Trophoblast cell (in vitro differentiated cells and primary cell): ENCODE data around the gene GALNT18.

Source experiments
- DNase-seq, 2 donors: peaks; one replicate each; pipeline ENCODE4 v3.0.0-alpha.2; 2016
- H2AFZ ChIP-seq: 2 replicates; pipeline ENCODE4 v1.6.1; 2013; ENCODE audit warnings: low read length, moderate library complexity, mild to moderate bottlenecking; ENCODE audit not compliant: insufficient read depth, poor library complexity
- H2AK5ac ChIP-seq: 2 replicates; pipeline ENCODE4 v1.6.1; 2013; ENCODE audit warnings: mild to moderate bottlenecking, low read length
- H2BK120ac ChIP-seq: 2 replicates; pipeline ENCODE4 v1.6.1; 2013; ENCODE audit warnings: low read length, mild to moderate bottlenecking, moderate library complexity; ENCODE audit not compliant: insufficient read depth, poor library complexity
- H2BK12ac ChIP-seq: 2 replicates; pipeline ENCODE4 v1.6.1; 2013; ENCODE audit warnings: mild to moderate bottlenecking, low read length, moderate library complexity
- H2BK5ac ChIP-seq: 2 replicates; pipeline ENCODE4 v1.6.1; 2013; ENCODE audit warnings: low read length, low read depth, moderate library complexity, mild to moderate bottlenecking; ENCODE audit not compliant: poor library complexity
- H3K14ac ChIP-seq: 2 replicates; pipeline ENCODE4 v1.6.1; 2013; ENCODE audit warnings: mild to moderate bottlenecking, low read length
- H3K18ac ChIP-seq: 2 replicates; pipeline ENCODE4 v1.6.1; 2013; ENCODE audit warnings: mild to moderate bottlenecking, low read length
- H3K23ac ChIP-seq: 2 replicates; pipeline ENCODE4 v1.6.1; 2013; ENCODE audit warnings: low read length
- H3K27ac ChIP-seq: 2 replicates; pipeline ENCODE4 v1.5.1; 2013; ENCODE audit warnings: low read depth, mild to moderate bottlenecking, inconsistent platforms, low read length, moderate library complexity
- H3K27me3 ChIP-seq: 2 replicates; pipeline ENCODE4 v1.6.1; 2013; ENCODE audit warnings: inconsistent platforms, mild to moderate bottlenecking, low read length, moderate library complexity; ENCODE audit not compliant: insufficient read depth
- H3K36me3 ChIP-seq, 2 experiments: 1 replicate in 1 of 2; 2 replicates in 1 of 2; pipeline ENCODE4 v1.6.1; 2013; ENCODE audit warnings: low read length in 2 of 2, mild to moderate bottlenecking in 2 of 2, moderate library complexity in 1 of 2; ENCODE audit not compliant: insufficient read depth in 2 of 2, control insufficient read depth in 1 of 2
- H3K4ac ChIP-seq: 2 replicates; pipeline ENCODE4 v1.6.1; 2013; ENCODE audit warnings: low read depth, mild to moderate bottlenecking, low read length, moderate library complexity
- H3K4me1 ChIP-seq, 2 experiments: 1 replicate in 1 of 2; 2 replicates in 1 of 2; pipeline ENCODE4 v1.6.1; 2013; ENCODE audit warnings: low read length in 2 of 2, mild to moderate bottlenecking in 2 of 2, moderate library complexity in 1 of 2; ENCODE audit not compliant: insufficient read depth in 2 of 2, control insufficient read depth in 1 of 2
- H3K4me2 ChIP-seq: 2 replicates; pipeline ENCODE4 v1.6.1; 2013; ENCODE audit warnings: inconsistent platforms, mild to moderate bottlenecking, low read length, moderate library complexity
- H3K4me3 ChIP-seq: 2 replicates; pipeline ENCODE4 v1.5.1; 2013; ENCODE audit warnings: mild to moderate bottlenecking, low read depth, low read length, inconsistent platforms
- H3K79me1 ChIP-seq: one replicate; pipeline ENCODE4 v1.6.1; 2013; ENCODE audit warnings: low read length
- H3K79me2 ChIP-seq: 2 replicates; pipeline ENCODE4 v1.6.1; 2013; ENCODE audit warnings: low read length, mild to moderate bottlenecking; ENCODE audit not compliant: control insufficient read depth, insufficient read depth, poor library complexity
- H3K9ac ChIP-seq: 2 replicates; pipeline ENCODE4 v1.6.1; 2013; ENCODE audit warnings: mild to moderate bottlenecking, low read length
- H3K9me3 ChIP-seq: 2 replicates; pipeline ENCODE4 v1.6.1; 2013; ENCODE audit warnings: low read depth, mild to moderate bottlenecking, control low read depth, inconsistent platforms, low read length; ENCODE audit not compliant: insufficient read depth
- H4K12ac ChIP-seq: 2 replicates; pipeline ENCODE4 v1.6.1; 2013; ENCODE audit warnings: low read depth, mild to moderate bottlenecking, low read length, moderate library complexity
- H4K8ac ChIP-seq: 2 replicates; pipeline ENCODE4 v1.6.1; 2013; ENCODE audit warnings: low read depth, mild to moderate bottlenecking, low read length, moderate library complexity
- H4K91ac ChIP-seq: one replicate; pipeline ENCODE4 v1.6.1; 2013; ENCODE audit warnings: low read depth, mild to moderate bottlenecking, low read length, moderate library complexity
- WGBS: extraction: QIAGEN DNeasy Blood & Tissue Kit; methylation state at CpG from one replicate; pipeline ENCODE4 v1.1.7; 2013; ENCODE audit warnings: missing lambda C conversion rate; ENCODE audit not compliant: insufficient read length, insufficient coverage; ENCODE audit errors: extremely low coverage; 5-methylcytosine and 5-hydroxymethylcytosine counted together

GALNT18 gene

GRCh38 chr11:11291041-11292015 lies 330.5 kb downstream of the GALNT18 start:
- H3K27ac ChIP-seq: no peak overlapping the region
- no peak overlapping the region for H3K23ac ChIP-seq
- no peaks in the 10 kb centered on the region for H3K36me3 ChIP-seq
- H3K4me3 ChIP-seq: no peak overlapping the region
- no peak overlapping the region for H4K8ac ChIP-seq
- no peak overlapping the region for H4K91ac ChIP-seq
- H3K9me3 ChIP-seq: no peaks in the 10 kb centered on the region
- H2BK12ac ChIP-seq: no peak overlapping the region
- no peak overlapping the region for H3K18ac ChIP-seq
- peaks cover 0 to 3% of the 10 kb centered on the region in 2 experiments for H3K4me1 ChIP-seq
- H3K14ac ChIP-seq: no peak overlapping the region
- no CpG with 5 or more reads among the region's 5 CpGs for WGBS
- H2BK5ac ChIP-seq: no peak overlapping the region
- H3K4me2 ChIP-seq: no peak overlapping the region
- no peak overlapping the region for H2BK120ac ChIP-seq
- no peaks in the 10 kb centered on the region for H3K79me2 ChIP-seq
- no peak overlapping the region for H3K4ac ChIP-seq
- no peak overlapping the region for H3K9ac ChIP-seq
- DNase-seq: no peak
- no peak overlapping the region for H4K12ac ChIP-seq
- no peak overlapping the region for H2AK5ac ChIP-seq
- no peaks in the 10 kb centered on the region for H3K27me3 ChIP-seq
- no peaks in the 10 kb centered on the region for H3K79me1 ChIP-seq
- no peak overlapping the region for H2AFZ ChIP-seq

- H4K12ac ChIP-seq: no peak overlapping the region
- DNase-seq: no peak
- no peak overlapping the region for H3K27ac ChIP-seq
- H3K4me3 ChIP-seq: no peak overlapping the region
- no peak overlapping the region for H2BK120ac ChIP-seq
- H4K8ac ChIP-seq: no peak overlapping the region
- H2BK5ac ChIP-seq: no peak overlapping the region
- H3K79me1 ChIP-seq: no peaks in the 10 kb centered on the region
- H3K9me3 ChIP-seq: no peaks in the 10 kb centered on the region
- no peak overlapping the region for H3K4me2 ChIP-seq
- H2AK5ac ChIP-seq: no peak overlapping the region
- peaks cover 0 to 3% of the 10 kb centered on the region in 2 experiments for H3K4me1 ChIP-seq
- H4K91ac ChIP-seq: no peak overlapping the region
- no peak overlapping the region for H3K18ac ChIP-seq
- no peak overlapping the region for H3K9ac ChIP-seq
- no peaks in the 10 kb centered on the region for H3K27me3 ChIP-seq
- no peak overlapping the region for H3K14ac ChIP-seq
- H2BK12ac ChIP-seq: no peak overlapping the region
- WGBS: no CpG with 5 or more reads among the region's 4 CpGs
- no peaks in the 10 kb centered on the region for H3K79me2 ChIP-seq
- H2AFZ ChIP-seq: no peak overlapping the region
- no peaks in the 10 kb centered on the region for H3K36me3 ChIP-seq
- no peak overlapping the region for H3K4ac ChIP-seq
- no peak overlapping the region for H3K23ac ChIP-seq
Observed at GRCh38 chr11:11290354-11290753, 331.5 kb downstream of the GALNT18 start.

- no peak overlapping the region for H2AK5ac ChIP-seq
- H3K23ac ChIP-seq: no peak overlapping the region
- H3K79me2 ChIP-seq: no peaks in the 10 kb centered on the region
- no peaks in the 10 kb centered on the region for H3K79me1 ChIP-seq
- H3K27me3 ChIP-seq: no peaks in the 10 kb centered on the region
- H3K4me1 ChIP-seq: peaks cover 0 to 3% of the 10 kb centered on the region in 2 experiments
- H3K9ac ChIP-seq: no peak overlapping the region
- H3K18ac ChIP-seq: no peak overlapping the region
- no peak overlapping the region for H3K4ac ChIP-seq
- no peak overlapping the region for H2BK12ac ChIP-seq
- no peak for DNase-seq
- H4K91ac ChIP-seq: no peak overlapping the region
- H4K8ac ChIP-seq: no peak overlapping the region
- H3K4me3 ChIP-seq: no peak overlapping the region
- H4K12ac ChIP-seq: no peak overlapping the region
- H3K9me3 ChIP-seq: no peaks in the 10 kb centered on the region
- H2BK5ac ChIP-seq: no peak overlapping the region
- H3K36me3 ChIP-seq: no peaks in the 10 kb centered on the region
- no CpG with 5 or more reads among the region's 1 CpG for WGBS
- no peak overlapping the region for H3K14ac ChIP-seq
- H3K4me2 ChIP-seq: no peak overlapping the region
- H2BK120ac ChIP-seq: no peak overlapping the region
- no peak overlapping the region for H2AFZ ChIP-seq
- no peak overlapping the region for H3K27ac ChIP-seq
Observed at GRCh38 chr11:11289669-11290068, 332.1 kb downstream of the GALNT18 start.

GRCh38 chr11:11288972-11289616 lies 332.7 kb downstream of the GALNT18 start:
- peaks cover 0 to 3% of the 10 kb centered on the region in 2 experiments for H3K4me1 ChIP-seq
- DNase-seq: no peak
- no peak overlapping the region for H3K9ac ChIP-seq
- H2AFZ ChIP-seq: no peak overlapping the region
- WGBS: no CpG with 5 or more reads among the region's 7 CpGs
- no peak overlapping the region for H3K4ac ChIP-seq
- no peaks in the 10 kb centered on the region for H3K27me3 ChIP-seq
- no peak overlapping the region for H3K27ac ChIP-seq
- no peaks in the 10 kb centered on the region for H3K36me3 ChIP-seq
- no peak overlapping the region for H3K14ac ChIP-seq
- H2BK5ac ChIP-seq: no peak overlapping the region
- H4K91ac ChIP-seq: no peak overlapping the region
- no peak overlapping the region for H2AK5ac ChIP-seq
- H3K4me2 ChIP-seq: no peak overlapping the region
- H3K9me3 ChIP-seq: no peaks in the 10 kb centered on the region
- no peak overlapping the region for H3K18ac ChIP-seq
- no peak overlapping the region for H2BK12ac ChIP-seq
- no peak overlapping the region for H3K4me3 ChIP-seq
- H3K79me2 ChIP-seq: no peaks in the 10 kb centered on the region
- no peak overlapping the region for H2BK120ac ChIP-seq
- no peak overlapping the region for H3K23ac ChIP-seq
- H4K8ac ChIP-seq: no peak overlapping the region
- H4K12ac ChIP-seq: no peak overlapping the region
- H3K79me1 ChIP-seq: no peaks in the 10 kb centered on the region
